Measurements from ENCODE around the gene SEC61A2.

DNA sequence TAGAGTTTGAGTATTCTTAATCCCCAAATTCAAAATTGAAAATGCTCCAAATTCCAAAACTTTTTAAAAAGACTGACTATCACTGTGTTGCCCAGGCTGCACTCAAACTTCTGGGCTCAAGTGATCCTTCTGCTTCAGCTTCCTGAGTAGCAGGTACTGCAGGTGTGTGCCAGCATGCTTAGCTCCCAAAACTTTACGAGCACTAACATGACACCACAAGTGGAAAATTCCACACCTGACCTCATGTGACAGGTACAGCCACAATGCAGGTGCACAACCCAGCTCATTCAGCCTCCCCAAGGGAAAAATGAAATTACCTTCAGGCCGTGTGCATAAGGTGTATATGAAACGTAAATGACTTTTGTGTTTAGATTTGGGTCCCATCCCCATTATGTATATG, 83.0 kb downstream of the SEC61A2 start:
- TF ChIP-seq POLR2AphosphoS5 (IDR thresholded peaks at IDR 0.05; ENCODE audit: low read depth, low read length) (no peak), NRF1 (IDR thresholded peaks at IDR 0.05; ENCODE audit: low read depth, low read length) (no peak), ZBTB33 (IDR thresholded peaks at IDR 0.05; ENCODE audit: borderline replicate concordance, low read depth) (no peak), TAF1 (IDR thresholded peaks at IDR 0.05; ENCODE audit: borderline replicate concordance, low read depth, low read length) (no peak), RXRA (IDR thresholded peaks at IDR 0.05; ENCODE audit: borderline replicate concordance, low read depth) (no peak), RFX5 (IDR thresholded peaks at IDR 0.05; ENCODE audit: low read length) (no peak)
- TF ChIP-seq, protein P1, sequence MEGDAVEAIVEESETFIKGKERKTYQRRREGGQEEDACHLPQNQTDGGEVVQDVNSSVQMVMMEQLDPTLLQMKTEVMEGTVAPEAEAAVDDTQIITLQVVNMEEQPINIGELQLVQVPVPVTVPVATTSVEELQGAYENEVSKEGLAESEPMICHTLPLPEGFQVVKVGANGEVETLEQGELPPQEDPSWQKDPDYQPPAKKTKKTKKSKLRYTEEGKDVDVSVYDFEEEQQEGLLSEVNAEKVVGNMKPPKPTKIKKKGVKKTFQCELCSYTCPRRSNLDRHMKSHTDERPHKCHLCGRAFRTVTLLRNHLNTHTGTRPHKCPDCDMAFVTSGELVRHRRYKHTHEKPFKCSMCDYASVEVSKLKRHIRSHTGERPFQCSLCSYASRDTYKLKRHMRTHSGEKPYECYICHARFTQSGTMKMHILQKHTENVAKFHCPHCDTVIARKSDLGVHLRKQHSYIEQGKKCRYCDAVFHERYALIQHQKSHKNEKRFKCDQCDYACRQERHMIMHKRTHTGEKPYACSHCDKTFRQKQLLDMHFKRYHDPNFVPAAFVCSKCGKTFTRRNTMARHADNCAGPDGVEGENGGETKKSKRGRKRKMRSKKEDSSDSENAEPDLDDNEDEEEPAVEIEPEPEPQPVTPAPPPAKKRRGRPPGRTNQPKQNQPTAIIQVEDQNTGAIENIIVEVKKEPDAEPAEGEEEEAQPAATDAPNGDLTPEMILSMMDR (IDR thresholded peaks at IDR 0.05) = no peak
